Activated T-cell treated with anti-CD3 and anti-CD28 coated beads for 24 hours (primary cell): Measurements from ENCODE around the gene SERINC5.
"Not testable (repeated sequence)": the region's sequence is repeated elsewhere in the genome, so short reads cannot be mapped to it uniquely, and the experiment has no call there.

Source experiments
- DNase-seq: peaks from one replicate; pipeline ENCODE4 v3.0.0-alpha.2; 2020; ENCODE audit warnings: low read depth

Gene SERINC5

GRCh38 chr5:80168388-80169028, 87.3 kb downstream of the SERINC5 start:
- no peak for DNase-seq

- no peak for DNase-seq
These were observed 90.4 kb downstream of the SERINC5 start for GRCh38 chr5:80165452-80165851.

- no peak for DNase-seq
These were observed 94.7 kb downstream of the SERINC5 start for GRCh38 chr5:80161165-80161564.

- no peak for DNase-seq
These were observed 95.6 kb downstream of the SERINC5 start for GRCh38 chr5:80160242-80160641.

GRCh38 chr5:80159133-80159815, 96.6 kb downstream of the SERINC5 start:
- DNase-seq = no peak

GRCh38 chr5:80156156-80156555, 99.7 kb downstream of the SERINC5 start:
- DNase-seq = no peak

GRCh38 chr5:80154749-80155148, 101.1 kb downstream of the SERINC5 start:
- DNase-seq = no peak

GRCh38 chr5:80154289-80154688, 101.6 kb downstream of the SERINC5 start:
- not testable (repeated sequence) for DNase-seq

- DNase-seq = no peak
These were observed 102.2 kb downstream of the SERINC5 start for GRCh38 chr5:80153586-80154126.

GRCh38 chr5:80152778-80153177, 103.1 kb downstream of the SERINC5 start:
- DNase-seq = no peak

GRCh38 chr5:80151890-80152289, 104.0 kb downstream of the SERINC5 start:
- DNase-seq = no peak

GRCh38 chr5:80150731-80151130, 105.1 kb downstream of the SERINC5 start:
- DNase-seq = no peak

GRCh38 chr5:80149161-80149609, 106.7 kb downstream of the SERINC5 start:
- DNase-seq = no peak

- DNase-seq = no peak
These were observed 108.6 kb downstream of the SERINC5 start for GRCh38 chr5:80147119-80147815.

GRCh38 chr5:80146046-80146445, 109.8 kb downstream of the SERINC5 start:
- no peak for DNase-seq

GRCh38 chr5:80143491-80143890, 112.4 kb downstream of the SERINC5 start:
- no peak for DNase-seq

GRCh38 chr5:80142996-80143395, 112.9 kb downstream of the SERINC5 start:
- no peak for DNase-seq

GRCh38 chr5:80141681-80142080, 114.2 kb downstream of the SERINC5 start:
- no peak for DNase-seq

GRCh38 chr5:80141147-80141671, 114.6 kb downstream of the SERINC5 start:
- no peak for DNase-seq

GRCh38 chr5:80140496-80140895, 115.4 kb downstream of the SERINC5 start:
- peak; percentile 40 for DNase-seq

- no peak for DNase-seq
These were observed 116.3 kb downstream of the SERINC5 start for GRCh38 chr5:80139466-80139972.

GRCh38 chr5:80138486-80138885, 117.4 kb downstream of the SERINC5 start:
- no peak for DNase-seq
